Spinal cord (tissue), 10 donors: ENCODE measurements around the gene ZNF407. TPM values are rescaled to one million over a fixed set of nuclear protein-coding genes. Genes with fewer than 3 reads are reported as not detected.

Source experiments
- DNase-seq, 6 donors: peaks; one replicate each; pipeline versions ENCODE4 v3.0.0 to v3.0.0-alpha.2; 2013 to 2015; ENCODE audit warnings: low spot score in 6 of 6, low read depth in 4 of 6
- H3K27ac ChIP-seq: one replicate; pipeline ENCODE4 v1.5.1; 2013; ENCODE audit warnings: low read depth, low read length, control low read depth
- H3K27me3 ChIP-seq: one replicate; pipeline ENCODE4 v1.6.1; 2013; ENCODE audit warnings: low read length; ENCODE audit not compliant: control insufficient read depth, insufficient read depth
- H3K36me3 ChIP-seq: one replicate; pipeline ENCODE4 v1.6.1; 2013; ENCODE audit warnings: low read length; ENCODE audit not compliant: control insufficient read depth, insufficient read depth
- H3K4me1 ChIP-seq: one replicate; pipeline ENCODE4 v1.6.1; 2013; ENCODE audit warnings: low read length; ENCODE audit not compliant: control insufficient read depth, insufficient read depth
- H3K4me3 ChIP-seq: one replicate; pipeline ENCODE4 v1.5.1; 2013; ENCODE audit warnings: low read depth, low read length, control low read depth
- H3K9me3 ChIP-seq: one replicate; pipeline ENCODE4 v1.6.1; 2013; ENCODE audit warnings: low read length; ENCODE audit not compliant: control insufficient read depth, insufficient read depth
- WGBS: methylation state at CpG from one replicate; pipeline ENCODE4 v1.1.5; 2013; ENCODE audit warnings: missing lambda C conversion rate; ENCODE audit not compliant: insufficient coverage; 5-methylcytosine and 5-hydroxymethylcytosine counted together
- polyA plus RNA-seq, 2 donors: library from polyadenylated mRNA; unstranded; fragments of 120-200 nt; gene quantifications; one replicate each; pipeline ENCODE4 v1.2.1, GENCODE V29; 2013; ENCODE audit not compliant: insufficient read length in 2 of 2
- total RNA-seq, 2 donors: library from RNA; depleted of rRNA in 1 of 2; stranded (reverse); fragments of 120-200 nt in 1 of 2; fragments of >200 nt in 1 of 2; gene quantifications; one replicate each; pipeline versions ENCODE4 v1.2.3 to v1.2.4, GENCODE V29; 2013 to 2014
- donor health status: healthy.

The ZNF407 gene
- total and polyA plus RNA-seq, 4 donors, result 7.9 to 22.8 (median 13.2) TPM

- no peak overlapping the region for H3K4me3 ChIP-seq
- H3K27ac ChIP-seq, result no peak overlapping the region
- H3K36me3 ChIP-seq, result peaks cover 2% of the 10 kb centered on the region
- H3K4me1 ChIP-seq, result no peaks in the 10 kb centered on the region
- WGBS, result no CpG with 5 or more reads among the region's 2 CpGs
- no peaks in the 10 kb centered on the region for H3K27me3 ChIP-seq
- H3K9me3 ChIP-seq, result no peaks in the 10 kb centered on the region
- no peak for DNase-seq
Measured at GRCh38 chr18:74661008-74661407, 63.3 kb downstream of the ZNF407 start.

DNA sequence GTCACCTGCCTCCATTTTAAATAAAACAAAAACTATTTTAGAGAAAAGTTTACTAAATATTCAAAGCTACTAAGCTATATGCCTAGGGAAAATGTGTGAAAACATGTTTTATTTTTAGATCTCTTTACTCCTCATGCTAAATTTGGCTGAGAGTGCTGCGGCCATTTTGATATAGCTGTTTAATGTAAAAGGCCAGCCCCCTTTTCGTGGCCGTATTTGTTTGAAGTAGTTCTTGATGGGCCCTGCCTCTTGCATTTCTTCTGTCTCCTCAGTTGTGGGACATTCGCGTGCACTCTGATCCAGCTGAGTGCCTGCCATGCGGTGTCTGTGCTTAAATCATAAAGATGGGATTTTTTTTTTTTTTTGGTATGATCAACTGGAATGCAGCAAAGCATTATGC lies 64.0 kb downstream of the ZNF407 start:
- no peaks in the 10 kb centered on the region for H3K27me3 ChIP-seq
- H3K36me3 ChIP-seq, result peaks cover 3% of the 10 kb centered on the region
- no peak overlapping the region for H3K27ac ChIP-seq
- H3K4me3 ChIP-seq, result no peak overlapping the region
- no peaks in the 10 kb centered on the region for H3K4me1 ChIP-seq
- no peaks in the 10 kb centered on the region for H3K9me3 ChIP-seq
- DNase-seq, result no peak
- WGBS, result 93% methylated on average over 2 of the region's 6 CpGs

DNA sequence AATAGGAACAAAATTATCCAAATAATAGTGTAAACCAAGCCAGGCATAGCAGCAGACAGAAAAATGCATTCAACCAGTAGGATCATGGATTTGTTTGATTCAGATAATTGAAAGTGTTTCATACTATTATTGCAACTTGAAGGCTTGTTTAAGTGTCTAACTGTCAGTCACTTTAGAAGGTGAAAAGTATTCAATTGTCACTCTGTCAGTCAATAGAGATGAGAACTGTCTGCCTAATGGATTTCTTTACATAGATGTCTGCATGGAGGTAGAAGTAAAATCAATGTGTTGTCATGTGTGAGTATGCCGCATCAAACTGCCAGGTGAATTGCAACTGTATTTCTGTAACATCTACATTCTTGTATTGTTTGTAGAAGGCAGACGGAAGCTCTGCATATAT lies 65.0 kb downstream of the ZNF407 start:
- 100% methylated on average over 1 of the region's 2 CpGs for WGBS
- Histone ChIP-seq H3K9me3 (no peaks in the 10 kb centered on the region), H3K36me3 (peaks cover 3% of the 10 kb centered on the region), H3K27me3 (no peaks in the 10 kb centered on the region), H3K27ac (no peak overlapping the region), H3K4me1 (no peaks in the 10 kb centered on the region), H3K4me3 (no peak overlapping the region)
- DNase-seq, result no peak

DNA sequence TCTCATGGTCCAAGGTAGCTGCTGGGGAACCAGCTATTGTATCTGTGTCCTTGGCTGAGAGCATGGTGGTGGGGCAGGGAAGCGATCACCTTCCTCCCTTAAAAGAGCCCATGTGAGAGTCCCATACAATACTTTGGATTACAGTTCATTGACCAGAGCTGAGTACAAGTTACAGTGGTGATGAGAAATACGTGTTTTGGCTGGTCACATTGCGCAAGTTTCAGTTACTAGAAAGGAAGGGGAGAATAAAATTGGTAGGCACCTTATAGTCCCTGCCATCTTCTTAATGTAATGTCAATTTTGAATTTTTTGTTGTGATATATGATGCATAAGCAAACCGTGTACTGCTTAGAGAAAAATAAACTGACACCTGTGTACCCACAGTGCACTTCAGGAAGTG lies 67.7 kb downstream of the ZNF407 start:
- H3K4me1 ChIP-seq, result no peaks in the 10 kb centered on the region
- no peak overlapping the region for H3K27ac ChIP-seq
- no peaks in the 10 kb centered on the region for H3K27me3 ChIP-seq
- no peaks in the 10 kb centered on the region for H3K9me3 ChIP-seq
- H3K36me3 ChIP-seq, result peaks cover 3% of the 10 kb centered on the region
- WGBS, result 100% methylated on average over 1 of the region's 4 CpGs
- H3K4me3 ChIP-seq, result no peak overlapping the region
- DNase-seq, result no peak

DNA sequence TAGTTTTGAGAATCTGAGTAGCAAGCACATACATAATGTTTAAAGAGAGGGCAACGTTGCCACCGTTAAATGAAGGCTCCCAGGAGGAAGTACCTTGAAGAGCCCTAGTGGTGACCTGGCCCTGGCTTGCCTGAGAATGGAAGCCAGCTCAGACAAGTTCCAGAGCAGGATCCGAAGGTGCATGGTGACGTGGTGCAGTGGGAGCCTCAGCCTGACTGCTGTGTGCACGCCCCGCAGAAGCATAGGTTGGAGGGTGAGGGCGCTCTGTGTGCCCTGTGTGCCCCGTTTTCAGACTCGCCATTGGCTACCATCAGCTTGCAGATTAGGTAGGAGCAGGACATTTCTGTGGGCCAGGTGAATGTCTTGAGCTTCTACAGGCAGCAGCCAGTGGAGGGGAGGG lies 68.2 kb downstream of the ZNF407 start:
- Histone ChIP-seq H3K36me3 (peaks cover 3% of the 10 kb centered on the region), H3K27me3 (no peaks in the 10 kb centered on the region), H3K27ac (no peak overlapping the region), H3K9me3 (no peaks in the 10 kb centered on the region), H3K4me3 (no peak overlapping the region), H3K4me1 (no peaks in the 10 kb centered on the region)
- DNase-seq, result no peak
- 96% methylated on average over 9 of the region's 9 CpGs for whole genome bisulfite sequencing

DNA sequence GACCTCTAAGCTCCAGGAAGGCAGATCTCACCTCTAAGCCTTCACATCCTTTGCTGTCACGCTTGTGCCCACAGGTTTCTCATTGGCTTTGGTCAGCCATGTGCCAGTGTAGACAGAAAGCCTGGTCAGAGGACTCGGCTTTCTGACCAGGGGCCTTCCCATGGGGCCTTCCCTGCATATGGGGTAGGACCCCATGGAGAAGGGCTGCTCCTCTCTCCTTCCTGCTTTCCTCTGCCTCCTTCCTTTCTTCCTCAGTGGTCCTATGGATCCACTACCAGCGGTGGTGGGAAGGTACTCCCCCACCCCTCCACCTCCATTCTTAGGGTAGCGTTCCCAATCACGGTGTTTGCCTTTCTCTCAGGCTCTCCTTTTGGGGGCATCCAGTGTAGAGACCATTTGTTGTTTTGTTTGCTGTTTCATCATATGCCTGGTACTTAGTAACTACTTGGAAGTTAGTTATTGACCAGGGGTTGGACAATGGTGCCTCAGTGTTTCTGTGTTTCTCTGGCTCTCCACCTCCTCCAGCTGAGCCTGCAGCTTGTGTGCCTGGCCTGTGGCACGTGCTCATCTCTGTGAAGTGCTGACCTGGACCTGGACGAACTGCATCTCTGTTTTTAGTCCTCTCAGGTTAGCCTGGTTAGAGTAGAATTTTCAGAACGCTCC lies 71.6 kb downstream of the ZNF407 start:
- Histone ChIP-seq H3K27me3 (no peaks in the 10 kb centered on the region), H3K4me1 (no peaks in the 10 kb centered on the region), H3K4me3 (no peak overlapping the region), H3K27ac (no peak overlapping the region), H3K9me3 (no peaks in the 10 kb centered on the region), H3K36me3 (peaks cover 3% of the 10 kb centered on the region)
- WGBS, result 93% methylated on average over 4 of the region's 8 CpGs
- no peak for DNase-seq

- Histone ChIP-seq H3K4me1 (no peaks in the 10 kb centered on the region), H3K27me3 (no peaks in the 10 kb centered on the region), H3K27ac (no peak overlapping the region), H3K4me3 (no peak overlapping the region), H3K36me3 (no peaks in the 10 kb centered on the region), H3K9me3 (peaks cover 2% of the 10 kb centered on the region)
- DNase-seq, result no peak
- WGBS, result 75% methylated on average over 6 of the region's 6 CpGs
Measured at GRCh38 chr18:74672371-74672770, 74.7 kb downstream of the ZNF407 start.

GRCh38 chr18:74674487-74674886 lies 76.8 kb downstream of the ZNF407 start:
- H3K9me3 ChIP-seq, result peaks cover 4% of the 10 kb centered on the region
- no peak for DNase-seq
- H3K27ac ChIP-seq, result no peak overlapping the region
- no peaks in the 10 kb centered on the region for H3K36me3 ChIP-seq
- no peaks in the 10 kb centered on the region for H3K4me1 ChIP-seq
- H3K27me3 ChIP-seq, result no peaks in the 10 kb centered on the region
- H3K4me3 ChIP-seq, result no peak overlapping the region
- 100% methylated on average over 1 of the region's 2 CpGs for WGBS

DNA sequence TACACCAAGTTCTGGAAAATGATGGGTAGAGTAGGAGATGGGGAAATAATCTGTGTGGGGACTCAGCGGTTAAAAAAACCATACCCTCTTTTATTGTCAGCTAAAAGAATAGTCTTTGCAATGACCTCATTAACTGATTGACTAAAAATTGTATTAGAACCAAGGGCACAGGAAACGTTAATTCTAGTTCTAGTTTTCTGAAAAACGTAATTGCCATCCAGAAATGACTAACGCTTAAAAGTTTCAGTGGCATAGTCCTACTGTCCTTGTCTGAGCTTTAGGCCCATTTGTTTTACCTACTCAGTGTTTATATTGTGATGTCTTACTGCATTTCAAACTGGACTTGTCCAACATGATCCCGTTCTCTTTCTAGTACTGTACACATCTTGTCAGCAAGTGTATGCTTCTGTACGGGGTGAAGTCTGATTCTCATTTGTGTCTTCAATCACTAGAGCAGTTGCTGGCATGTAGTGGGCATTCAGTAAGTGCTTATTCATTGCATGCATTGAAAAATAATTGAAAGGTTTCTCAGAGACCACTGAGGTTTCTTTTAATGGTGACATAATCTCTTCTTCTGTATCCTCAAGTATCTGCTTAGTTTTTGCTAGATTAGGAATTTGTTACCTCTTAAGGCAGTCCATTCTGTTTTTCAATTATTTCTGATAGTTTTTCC lies 81.5 kb downstream of the ZNF407 start:
- Histone ChIP-seq H3K4me1 (no peaks in the 10 kb centered on the region), H3K9me3 (peaks cover 4% of the 10 kb centered on the region), H3K36me3 (no peaks in the 10 kb centered on the region), H3K4me3 (no peak overlapping the region), H3K27ac (no peak overlapping the region), H3K27me3 (no peaks in the 10 kb centered on the region)
- WGBS, result 100% methylated on average over 1 of the region's 6 CpGs
- no peak for DNase-seq

GRCh38 chr18:74679679-74680076 lies 82.0 kb downstream of the ZNF407 start:
- Histone ChIP-seq H3K27me3 (no peaks in the 10 kb centered on the region), H3K36me3 (no peaks in the 10 kb centered on the region), H3K4me1 (no peaks in the 10 kb centered on the region), H3K9me3 (peaks cover 4% of the 10 kb centered on the region), H3K27ac (no peak overlapping the region), H3K4me3 (no peak overlapping the region)
- no CpG with 5 or more reads among the region's 2 CpGs for WGBS
- no peak for DNase-seq
